ENCODE data around the gene HS3ST4.

DNA sequence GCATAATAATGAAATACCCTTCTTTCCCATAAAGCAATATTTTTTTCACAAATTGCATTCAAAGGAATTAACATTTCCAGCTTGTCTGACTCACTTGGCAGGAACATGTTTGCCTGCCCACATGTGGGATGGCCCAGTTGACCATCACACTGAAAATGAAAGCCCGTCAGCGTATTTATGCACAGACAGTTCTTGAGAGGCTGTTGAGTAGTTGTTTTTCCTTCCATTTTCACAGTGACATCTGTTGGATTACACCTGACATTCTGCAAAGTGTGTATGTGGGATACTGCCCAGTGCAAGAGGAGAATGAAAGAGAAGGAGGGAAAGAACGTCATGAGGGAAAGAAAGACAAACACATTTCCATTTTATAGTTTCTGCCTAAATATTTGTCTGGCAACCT lies 29.7 kb downstream of the HS3ST4 start:
- TF ChIP-seq, protein P1, sequence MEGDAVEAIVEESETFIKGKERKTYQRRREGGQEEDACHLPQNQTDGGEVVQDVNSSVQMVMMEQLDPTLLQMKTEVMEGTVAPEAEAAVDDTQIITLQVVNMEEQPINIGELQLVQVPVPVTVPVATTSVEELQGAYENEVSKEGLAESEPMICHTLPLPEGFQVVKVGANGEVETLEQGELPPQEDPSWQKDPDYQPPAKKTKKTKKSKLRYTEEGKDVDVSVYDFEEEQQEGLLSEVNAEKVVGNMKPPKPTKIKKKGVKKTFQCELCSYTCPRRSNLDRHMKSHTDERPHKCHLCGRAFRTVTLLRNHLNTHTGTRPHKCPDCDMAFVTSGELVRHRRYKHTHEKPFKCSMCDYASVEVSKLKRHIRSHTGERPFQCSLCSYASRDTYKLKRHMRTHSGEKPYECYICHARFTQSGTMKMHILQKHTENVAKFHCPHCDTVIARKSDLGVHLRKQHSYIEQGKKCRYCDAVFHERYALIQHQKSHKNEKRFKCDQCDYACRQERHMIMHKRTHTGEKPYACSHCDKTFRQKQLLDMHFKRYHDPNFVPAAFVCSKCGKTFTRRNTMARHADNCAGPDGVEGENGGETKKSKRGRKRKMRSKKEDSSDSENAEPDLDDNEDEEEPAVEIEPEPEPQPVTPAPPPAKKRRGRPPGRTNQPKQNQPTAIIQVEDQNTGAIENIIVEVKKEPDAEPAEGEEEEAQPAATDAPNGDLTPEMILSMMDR (IDR thresholded peaks at IDR 0.05) = no peak
- no peak for TF ChIP-seq POLR2A (IDR thresholded peaks at IDR 0.05)

Data from thyroid gland (tissue), 4 donors.